HepG2 (cell line): ENCODE data around the gene DDX10. TPM values are rescaled to one million over a fixed set of nuclear protein-coding genes. Genes with fewer than 3 reads are reported as not detected.

Source experiments
- ATAC-seq: fragments of 200-7000 bp; cut with Tn5 transposase; 3 replicates; pipeline ENCODE4 v1.9.1; 2020; ENCODE audit warnings: mild to moderate bottlenecking, moderate library complexity
- BruUV-seq: library from RNA; stranded (reverse); fragments of 400-500 nt; replicated peaks from 2 replicates; lab custom pipeline; 2021; lab: Mats Ljungman, UMichigan
- CTCF ChIA-PET: fragments of 300-600 bp; formaldehyde crosslinking; extraction: SDS; loops from one replicate; lab custom pipeline; 2021; ENCODE audit warnings: low total read pairs, inconsistent platforms, low intra/inter-chr PET ratio; lab: Yijun Ruan, JAX
- POLR2A ChIA-PET: fragments of 350-600 bp; sonication (Branson Sonifier 250); formaldehyde crosslinking; loops from one replicate; lab custom pipeline; 2020; ENCODE audit warnings: antibody characterized with exemption, inconsistent platforms; lab: Yijun Ruan, JAX
- DNase-seq: peaks from one replicate; pipeline ENCODE4 v3.0.0-alpha.2; 2015; ENCODE audit warnings: low spot score
- FAIRE-seq: peaks from 3 replicates; lab custom pipeline; 2011; peaks lifted over from hg19 to GRCh38; lab: Jason Lieb, UNC
- H2AFZ ChIP-seq: one replicate; pipeline ENCODE4 v1.6.1; 2011; ENCODE audit warnings: low read length, inconsistent platforms
- H3K27ac ChIP-seq: fragments of 300-600 bp; 3 replicates; pipeline ENCODE4 v1.8.0; 2011; ENCODE audit warnings: mixed run types, mild to moderate bottlenecking, mixed read lengths, low read length, inconsistent platforms; ENCODE audit not compliant: insufficient read depth; ENCODE audit errors: extremely low read length
- H3K27me3 ChIP-seq, 2 experiments: fragments of 200-600 bp in 1 of 2; 2 replicates in 1 of 2; 3 replicates in 1 of 2; pipeline versions ENCODE4 v1.6.0 to v1.8.0; 2011; ENCODE audit warnings: low read length in 2 of 2, mild to moderate bottlenecking in 2 of 2, moderate library complexity in 2 of 2, inconsistent platforms in 1 of 2; ENCODE audit not compliant: insufficient read depth in 2 of 2, control insufficient read depth in 1 of 2
- H3K36me3 ChIP-seq, 2 experiments: fragments of 200-600 bp in 1 of 2; replicated peaks in 1 of 2; 2 replicates in 1 of 2; 3 replicates in 1 of 2; pipeline versions ENCODE4 v1.5.1 to v1.8.0; 2011; ENCODE audit warnings: low read length in 2 of 2, inconsistent platforms in 1 of 2; ENCODE audit not compliant: insufficient read depth in 2 of 2, control insufficient read depth in 1 of 2
- H3K4me1 ChIP-seq: 2 replicates; pipeline ENCODE4 v1.5.1; 2012; ENCODE audit warnings: low read length, inconsistent platforms; ENCODE audit not compliant: insufficient read depth
- H3K4me2 ChIP-seq: 2 replicates; pipeline ENCODE4 v1.6.0; 2011; ENCODE audit warnings: low read depth, low read length, inconsistent platforms
- H3K4me3 ChIP-seq, 3 experiments: fragments of 200-600 bp in 1 of 3; sonication (generic), shearing (Covaris generic) in 1 of 3; replicated peaks in 1 of 3; 2 replicates each; pipeline ENCODE4 v1.5.1; 2011 to 2016; ENCODE audit warnings: low read length in 3 of 3, inconsistent platforms in 2 of 3, low read depth in 2 of 3, mild to moderate bottlenecking in 2 of 3, control low read depth in 1 of 3, mixed read lengths in 1 of 3; ENCODE audit not compliant: insufficient read depth in 1 of 3
- H3K79me2 ChIP-seq: one replicate; pipeline ENCODE4 v1.6.1; 2011; ENCODE audit warnings: low read length, inconsistent platforms; ENCODE audit not compliant: insufficient read depth
- H3K9ac ChIP-seq: 2 replicates; pipeline ENCODE4 v1.6.0; 2011; ENCODE audit warnings: mild to moderate bottlenecking, low read depth, low read length, inconsistent platforms; ENCODE audit not compliant: insufficient read depth
- H3K9me3 ChIP-seq: 2 replicates; pipeline ENCODE4 v1.5.1; 2012; ENCODE audit warnings: mild to moderate bottlenecking, low read length
- H4K20me1 ChIP-seq: 2 replicates; pipeline ENCODE4 v1.6.0; 2011; ENCODE audit warnings: inconsistent platforms, mild to moderate bottlenecking, low read length, moderate library complexity; ENCODE audit not compliant: insufficient read depth
- KDM3A ChIP-seq: IDR thresholded peaks from 2 replicates; pipeline ENCODE4 v1.6.1; 2018; ENCODE audit warnings: low read depth, missing compliant biosample characterization
- MAFG ChIP-seq: sonication (generic); formaldehyde crosslinking; IDR thresholded peaks from 2 replicates; pipeline ENCODE4 v1.5.1; 2020; ENCODE audit warnings: mild to moderate bottlenecking, missing genetic modification reagents
- MAX ChIP-seq: IDR thresholded peaks from 2 replicates; pipeline ENCODE4 v1.6.1; 2012; ENCODE audit warnings: inconsistent platforms
- NFKBIZ ChIP-seq: IDR thresholded peaks from 2 replicates; pipeline ENCODE4 v1.6.1; 2018; ENCODE audit warnings: missing genetic modification reagents, missing compliant biosample characterization
- NONO ChIP-seq, 2 experiments: fragments of 450-650 bp in 1 of 2; sonication (generic) in 1 of 2; formaldehyde crosslinking in 1 of 2; IDR thresholded peaks in 1 of 2; conservative IDR thresholded peaks in 1 of 2; 2 replicates each; pipeline versions ENCODE4 v1.6.1 to v1.8.0; 2017 to 2022; ENCODE audit warnings: mild to moderate bottlenecking in 1 of 2, missing genetic modification reagents in 1 of 2, moderate library complexity in 1 of 2
- RXRA ChIP-seq: sonication (generic); formaldehyde crosslinking; IDR thresholded peaks from 2 replicates; pipeline ENCODE4 v1.5.1; 2020; ENCODE audit warnings: missing genetic modification reagents
- SATB2 ChIP-seq: sonication (generic); formaldehyde crosslinking; IDR thresholded peaks from 2 replicates; pipeline ENCODE4 v1.5.0; 2020; ENCODE audit warnings: missing genetic modification reagents
- SMC3 ChIP-seq: IDR thresholded peaks from 2 replicates; pipeline ENCODE4 v1.6.1; 2011; ENCODE audit warnings: low read length, improper control_type of control experiment
- SNAPC5 ChIP-seq: sonication (generic); formaldehyde crosslinking; IDR thresholded peaks from 2 replicates; pipeline ENCODE4 v1.8.1; 2023; ENCODE audit warnings: mild to moderate bottlenecking, missing genetic modification reagents, borderline replicate concordance
- ZNF253 ChIP-seq: sonication (generic); formaldehyde crosslinking; IDR thresholded peaks from 2 replicates; pipeline ENCODE4 v1.8.0; 2022; ENCODE audit warnings: mild to moderate bottlenecking, missing genetic modification reagents, borderline replicate concordance
- ZNF724P ChIP-seq: sonication (generic); formaldehyde crosslinking; IDR thresholded peaks from 2 replicates; pipeline ENCODE4 v1.8.0; 2022; ENCODE audit warnings: missing genetic modification reagents, borderline replicate concordance
- ZSCAN22 ChIP-seq: sonication (generic); formaldehyde crosslinking; IDR thresholded peaks from 2 replicates; pipeline ENCODE4 v1.4.0; 2020; ENCODE audit warnings: mild to moderate bottlenecking, missing genetic modification reagents
- WGBS: methylation state at CpG from one replicate; pipeline ENCODE4 v1.1.6; 2017; ENCODE audit warnings: low lambda C conversion rate; 5-methylcytosine and 5-hydroxymethylcytosine counted together
- in situ Hi-C: cut with HindIII; loops from 2 replicates; pipeline ENCODE4 v1.10.0; 2017; ENCODE audit warnings: low pct_unique_long_range_greater_than_20kb; ENCODE audit not compliant: extremely low pct_ligation_motif_present
- intact Hi-C: fragments of 100-400 bp; cut with micrococcal nuclease; formaldehyde crosslinking; loops from one replicate; pipeline ENCODE4 v1.10.0; 2022; ENCODE audit not compliant: unreplicated experiment
- polyA plus RNA-seq, 8 experiments: library from polyadenylated mRNA; depleted of rRNA in 3 of 8; stranded (reverse) in 7 of 8; unstranded in 1 of 8; fragments of >200 nt; fragmentation: Illumina TruSeq in 4 of 8; extraction: Trizol in 4 of 8; gene quantifications; 2 replicates each; pipeline versions ENCODE4 v1.2.1 to v1.2.3, GENCODE V29; 2011 to 2016; ENCODE audit warnings: low read depth in 4 of 8, missing spikeins in 1 of 8, mixed read lengths in 1 of 8; ENCODE audit not compliant: insufficient read depth in 1 of 8
- total RNA-seq, 5 experiments: library from RNA; depleted of rRNA; stranded (reverse); fragments of >200 nt; fragmentation: Illumina TruSeq; extraction: Trizol; gene quantifications; 2 replicates each; pipeline ENCODE4 v1.2.3, GENCODE V29; 2016; ENCODE audit warnings: low read depth in 1 of 5

The DDX10 gene
- total and polyA plus RNA-seq, 2 of the 13 experiments (the other 11 are each of a cell fraction or from before 2014, with no cell fraction given) = 17.0 to 32.0 TPM

- H3K79me2 ChIP-seq = no peaks in the 10 kb centered on the region
- H4K20me1 ChIP-seq = no peaks in the 10 kb centered on the region
- no peak overlapping the region for H3K9ac ChIP-seq
- intact Hi-C loops = no loop called here
- in situ Hi-C loops = loop anchor here (25.0 kb wide), 1 partner anchor 1258 kb away; no protein-coding TSS in a partner anchor
- ChIA-PET CTCF (no interaction called here), POLR2A (no interaction called here)
- no peaks in the 10 kb centered on the region for H3K9me3 ChIP-seq
- H2AFZ ChIP-seq = no peak overlapping the region
- no peaks in the 10 kb centered on the region for H3K27me3 ChIP-seq
- DNase-seq (no peak), ATAC-seq (no peak), FAIRE-seq (no peak)
- H3K4me2 ChIP-seq = no peak overlapping the region
- H3K4me3 ChIP-seq = no peak overlapping the region
- peaks cover 7 to 51% of the 10 kb centered on the region in 2 experiments for H3K36me3 ChIP-seq
- BruUV-seq = no TSS peak
- no peak overlapping the region for H3K27ac ChIP-seq
- 98% methylated on average over 2 of the region's 2 CpGs for WGBS
- H3K4me1 ChIP-seq = no peaks in the 10 kb centered on the region
- no peak for TF ChIP-seq ZNF724P (CRISPR knock-in tag)
- TF ChIP-seq NONO (IDR thresholded peaks at IDR 0.05) = no peak
- no peak for TF ChIP-seq NONO (CRISPR knock-in tag; conservative IDR thresholded peaks at IDR 0.05)
- no peak for TF ChIP-seq NFKBIZ (CRISPR knock-in tag)
- TF ChIP-seq SMC3 = no peak
- no peak for TF ChIP-seq SATB2
- no peak for TF ChIP-seq RXRA (CRISPR knock-in tag)
- TF ChIP-seq MAFG (CRISPR knock-in tag) = no peak
- TF ChIP-seq ZNF253 (CRISPR knock-in tag) = no peak
- no peak for TF ChIP-seq ZSCAN22 (CRISPR knock-in tag)
- no peak for TF ChIP-seq MAX
- no peak for TF ChIP-seq SNAPC5 (CRISPR knock-in tag)
- no peak for TF ChIP-seq KDM3A (CRISPR knock-in tag)
Measured at GRCh38 chr11:108679045-108679444, 14.2 kb downstream of the DDX10 start.
